Subcutaneous adipose tissue (tissue), 4 donors: ENCODE results near the gene PARD3. TPM values are rescaled to one million over a fixed set of nuclear protein-coding genes. Genes with fewer than 3 reads are reported as not detected.

Experiments used
- total RNA-seq, 4 donors: library from RNA; depleted of rRNA; stranded (reverse); fragments of >200 nt; gene quantifications; one replicate each; pipeline ENCODE4 v1.1.0, GENCODE V29; 2016
- TF ChIP-seq, protein P1 (sequence below): fragments of 450-650 bp; IDR thresholded peaks from one replicate; pipeline ENCODE4 v1.5.1; 2016; ENCODE audit warnings: low read depth, mild to moderate bottlenecking, control low read depth, antibody characterized with exemption, moderate library complexity

The PARD3 gene
- total RNA-seq, 4 donors from 2014 or later = 39.4 to 70.3 (median 45.0) TPM

DNA sequence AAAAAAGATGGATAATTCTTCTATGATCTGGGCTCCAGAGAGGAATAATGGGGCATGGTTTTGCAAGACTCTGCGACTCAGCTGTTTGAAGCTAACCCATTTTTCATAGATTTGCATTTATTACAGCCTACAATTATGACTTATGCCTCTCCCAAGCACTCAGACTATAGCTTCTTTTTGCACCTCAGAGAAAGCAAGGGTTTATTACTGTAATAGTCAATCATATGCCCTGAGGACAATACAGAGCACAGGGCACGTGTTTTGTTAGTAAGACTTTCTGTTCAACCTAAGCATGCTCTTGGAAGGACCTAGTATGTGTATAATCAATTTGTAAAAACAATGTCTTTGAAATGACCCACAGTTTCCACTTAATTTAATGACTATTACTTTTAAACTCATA, 221.2 kb downstream of the PARD3 start:
- TF ChIP-seq, protein P1, sequence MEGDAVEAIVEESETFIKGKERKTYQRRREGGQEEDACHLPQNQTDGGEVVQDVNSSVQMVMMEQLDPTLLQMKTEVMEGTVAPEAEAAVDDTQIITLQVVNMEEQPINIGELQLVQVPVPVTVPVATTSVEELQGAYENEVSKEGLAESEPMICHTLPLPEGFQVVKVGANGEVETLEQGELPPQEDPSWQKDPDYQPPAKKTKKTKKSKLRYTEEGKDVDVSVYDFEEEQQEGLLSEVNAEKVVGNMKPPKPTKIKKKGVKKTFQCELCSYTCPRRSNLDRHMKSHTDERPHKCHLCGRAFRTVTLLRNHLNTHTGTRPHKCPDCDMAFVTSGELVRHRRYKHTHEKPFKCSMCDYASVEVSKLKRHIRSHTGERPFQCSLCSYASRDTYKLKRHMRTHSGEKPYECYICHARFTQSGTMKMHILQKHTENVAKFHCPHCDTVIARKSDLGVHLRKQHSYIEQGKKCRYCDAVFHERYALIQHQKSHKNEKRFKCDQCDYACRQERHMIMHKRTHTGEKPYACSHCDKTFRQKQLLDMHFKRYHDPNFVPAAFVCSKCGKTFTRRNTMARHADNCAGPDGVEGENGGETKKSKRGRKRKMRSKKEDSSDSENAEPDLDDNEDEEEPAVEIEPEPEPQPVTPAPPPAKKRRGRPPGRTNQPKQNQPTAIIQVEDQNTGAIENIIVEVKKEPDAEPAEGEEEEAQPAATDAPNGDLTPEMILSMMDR = no peak

DNA sequence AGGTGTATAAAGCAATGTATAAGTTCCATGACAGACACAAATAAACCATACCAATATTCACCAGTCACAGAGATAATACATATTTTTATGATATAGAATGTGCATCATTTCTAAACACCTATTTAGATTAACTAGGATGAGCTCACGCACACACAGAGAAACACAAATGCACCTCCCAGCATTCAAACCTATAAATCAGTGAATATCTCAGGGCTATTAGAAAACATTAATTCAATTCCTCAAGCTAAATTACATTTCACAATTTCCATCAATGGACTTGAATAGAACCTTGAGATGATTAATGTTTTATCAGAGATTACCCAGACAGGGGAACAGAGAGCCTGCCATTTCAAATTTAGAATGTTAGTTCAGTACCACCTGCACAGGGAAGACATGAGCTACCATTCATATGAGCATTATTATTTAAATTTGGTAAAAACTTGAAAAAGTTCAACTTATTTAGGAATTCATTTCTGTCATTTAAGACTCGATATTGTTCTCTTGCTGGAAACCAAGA, 221.7 kb downstream of the PARD3 start:
- TF ChIP-seq, protein P1 = no peak

GRCh38 chr10:34590793-34591192, 224.3 kb downstream of the PARD3 start:
- TF ChIP-seq, protein P1 = no peak

DNA sequence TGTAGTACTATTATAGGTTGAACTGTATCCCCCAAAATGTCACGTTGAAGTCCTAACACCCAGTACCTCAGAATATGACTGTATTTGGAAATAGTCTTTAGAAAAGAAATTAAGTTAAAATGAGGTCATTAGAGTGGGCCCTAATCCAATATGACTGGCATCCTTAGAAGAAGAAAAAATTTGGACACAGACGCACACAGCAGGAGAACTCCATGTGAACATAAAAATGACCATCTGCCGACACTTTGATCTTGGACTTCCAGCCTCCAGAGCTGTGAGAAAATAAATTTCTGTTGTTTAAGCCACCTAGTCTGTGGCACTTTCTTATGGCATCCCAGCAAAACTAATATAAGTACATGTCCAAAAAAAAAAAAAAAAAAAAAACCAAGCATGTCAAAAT, 225.8 kb downstream of the PARD3 start:
- TF ChIP-seq, protein P1 = no peak

GRCh38 chr10:34587680-34588019, 227.4 kb downstream of the PARD3 start:
- TF ChIP-seq, protein P1 = no peak

DNA sequence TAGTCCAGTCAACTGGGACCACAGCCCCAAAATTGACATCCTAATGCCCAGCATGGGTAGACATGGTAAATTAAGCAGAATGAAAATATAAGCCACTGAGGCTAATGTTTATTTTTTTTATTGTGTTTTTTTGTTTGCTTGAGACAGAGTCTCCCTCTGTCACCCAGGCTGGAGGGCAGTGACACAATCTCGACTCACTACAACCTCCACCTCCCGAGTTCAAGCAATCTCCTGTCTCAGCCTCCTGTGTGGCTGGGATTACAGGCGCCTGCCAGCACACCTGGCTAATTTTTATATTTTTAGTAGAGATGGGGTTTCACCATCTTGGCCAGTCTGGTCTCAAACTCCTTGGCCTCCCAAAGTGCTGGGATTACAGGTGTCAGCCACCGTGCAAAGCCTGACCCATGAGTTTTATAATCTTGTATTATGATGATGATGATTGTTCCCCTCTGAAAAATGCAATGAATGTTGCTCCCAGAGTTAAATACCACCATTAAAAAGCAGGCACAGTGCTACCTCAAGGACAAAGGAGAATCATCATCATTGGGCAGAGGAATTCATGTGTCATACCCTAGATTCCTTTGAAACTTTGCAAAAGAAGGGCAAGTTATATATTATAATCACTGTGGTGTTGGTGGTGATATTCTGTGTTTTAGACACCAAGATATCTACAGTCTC, 228.0 kb downstream of the PARD3 start:
- TF ChIP-seq, protein P1 = no peak

DNA sequence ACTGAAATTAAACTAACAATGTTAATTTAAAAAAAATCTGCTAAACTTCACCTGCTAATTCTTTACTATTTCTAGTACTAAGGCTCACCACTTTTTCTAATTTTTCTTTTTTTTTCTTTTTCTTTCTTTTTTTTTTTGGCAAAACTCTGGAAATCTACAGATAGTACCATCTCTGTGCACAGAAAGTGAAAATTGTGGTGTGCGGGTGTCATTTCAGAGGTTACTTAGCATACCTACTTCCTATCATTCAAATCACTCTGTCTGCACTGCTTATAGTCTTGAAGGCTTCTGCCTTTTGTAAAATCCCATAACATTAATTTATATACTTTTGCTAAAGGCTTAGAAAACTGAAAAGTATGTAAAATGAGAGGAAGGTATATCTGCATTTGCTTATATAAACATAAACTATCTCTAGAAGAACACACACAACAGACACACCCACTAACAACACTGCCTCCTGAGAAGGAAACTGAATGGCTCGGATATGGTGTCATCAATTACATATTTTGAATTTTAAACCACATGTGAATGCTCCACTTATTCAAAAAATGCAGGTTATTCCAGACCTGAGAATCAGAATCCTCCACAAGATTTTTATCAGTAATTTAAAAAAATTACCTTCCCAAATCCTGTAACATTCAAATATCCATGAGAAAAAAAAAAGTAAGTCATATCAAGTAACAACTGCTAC, 229.5 kb downstream of the PARD3 start:
- TF ChIP-seq, protein P1 = no peak
